ENCODE results near the gene CFAP46. TPM values are rescaled to one million over a fixed set of nuclear protein-coding genes. Genes with fewer than 3 reads are reported as not detected.

CFAP46 gene
- total and polyA plus RNA-seq, 2 experiments from 2014 or later = 2.2 to 2.4 TPM

GRCh38 chr10:132847416-132847777 lies 95.0 kb downstream of the CFAP46 start:
- no peaks in the 10 kb centered on the region for H3K9me2 ChIP-seq (replicated peaks; ENCODE audit: insufficient read depth)
- H3K36me3 ChIP-seq (replicated peaks; ENCODE audit: insufficient read depth, low read depth) = no peaks in the 10 kb centered on the region
- H3K4me1 ChIP-seq (ENCODE audit: insufficient read depth) = peaks cover 11% of the 10 kb centered on the region
- no peak overlapping the region for H3K27ac ChIP-seq
- H3K79me2 ChIP-seq = no peaks in the 10 kb centered on the region
- DNase-seq (ENCODE audit: low spot score) = no peak
- H4K20me1 ChIP-seq (ENCODE audit: insufficient read depth, poor library complexity, severe bottlenecking) = no peaks in the 10 kb centered on the region
- no peak overlapping the region for H2AFZ ChIP-seq
- WGBS (ENCODE audit: low lambda C conversion rate, missing lambda C conversion rate) = 87% methylated on average over 9 of the region's 10 CpGs
- no peak overlapping the region for H3K4me3 ChIP-seq
- no peaks in the 10 kb centered on the region for H3K27me3 ChIP-seq
- peaks cover 2% of the 10 kb centered on the region for H3K9me3 ChIP-seq (ENCODE audit: low read depth)
- TF ChIP-seq EZH2 (IDR thresholded peaks at IDR 0.05; ENCODE audit: borderline replicate concordance) (no peak), EZH2phosphoT487 (IDR thresholded peaks at IDR 0.05; ENCODE audit: low read depth, severe bottlenecking, unreplicated experiment) (no peak)
- TF ChIP-seq, protein P1, sequence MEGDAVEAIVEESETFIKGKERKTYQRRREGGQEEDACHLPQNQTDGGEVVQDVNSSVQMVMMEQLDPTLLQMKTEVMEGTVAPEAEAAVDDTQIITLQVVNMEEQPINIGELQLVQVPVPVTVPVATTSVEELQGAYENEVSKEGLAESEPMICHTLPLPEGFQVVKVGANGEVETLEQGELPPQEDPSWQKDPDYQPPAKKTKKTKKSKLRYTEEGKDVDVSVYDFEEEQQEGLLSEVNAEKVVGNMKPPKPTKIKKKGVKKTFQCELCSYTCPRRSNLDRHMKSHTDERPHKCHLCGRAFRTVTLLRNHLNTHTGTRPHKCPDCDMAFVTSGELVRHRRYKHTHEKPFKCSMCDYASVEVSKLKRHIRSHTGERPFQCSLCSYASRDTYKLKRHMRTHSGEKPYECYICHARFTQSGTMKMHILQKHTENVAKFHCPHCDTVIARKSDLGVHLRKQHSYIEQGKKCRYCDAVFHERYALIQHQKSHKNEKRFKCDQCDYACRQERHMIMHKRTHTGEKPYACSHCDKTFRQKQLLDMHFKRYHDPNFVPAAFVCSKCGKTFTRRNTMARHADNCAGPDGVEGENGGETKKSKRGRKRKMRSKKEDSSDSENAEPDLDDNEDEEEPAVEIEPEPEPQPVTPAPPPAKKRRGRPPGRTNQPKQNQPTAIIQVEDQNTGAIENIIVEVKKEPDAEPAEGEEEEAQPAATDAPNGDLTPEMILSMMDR (IDR thresholded peaks at IDR 0.05; ENCODE audit: poor library complexity) = no peak
- H3K4me2 ChIP-seq = no peak overlapping the region

GRCh38 chr10:132846631-132847415 lies 95.5 kb downstream of the CFAP46 start:
- TF ChIP-seq, protein P1 (IDR thresholded peaks at IDR 0.05; ENCODE audit: poor library complexity) = no peak
- TF ChIP-seq EZH2 (IDR thresholded peaks at IDR 0.05; ENCODE audit: borderline replicate concordance) = no peak
- no peak for TF ChIP-seq EZH2phosphoT487 (IDR thresholded peaks at IDR 0.05; ENCODE audit: low read depth, severe bottlenecking, unreplicated experiment)
- DNase-seq (ENCODE audit: low spot score) = no peak
- H4K20me1 ChIP-seq (ENCODE audit: insufficient read depth, poor library complexity, severe bottlenecking) = no peaks in the 10 kb centered on the region
- no peaks in the 10 kb centered on the region for H3K79me2 ChIP-seq
- H3K4me1 ChIP-seq (ENCODE audit: insufficient read depth) = peaks cover 11% of the 10 kb centered on the region
- peaks cover 3% of the 10 kb centered on the region for H3K9me3 ChIP-seq (ENCODE audit: low read depth)
- no peak overlapping the region for H3K27ac ChIP-seq
- H3K27me3 ChIP-seq = no peaks in the 10 kb centered on the region
- no peaks in the 10 kb centered on the region for H3K9me2 ChIP-seq (replicated peaks; ENCODE audit: insufficient read depth)
- H3K4me3 ChIP-seq = no peak overlapping the region
- H3K36me3 ChIP-seq (replicated peaks; ENCODE audit: insufficient read depth, low read depth) = no peaks in the 10 kb centered on the region
- no peak overlapping the region for H3K4me2 ChIP-seq
- 96% methylated on average over 27 of the region's 27 CpGs for WGBS (ENCODE audit: low lambda C conversion rate, missing lambda C conversion rate)
- H2AFZ ChIP-seq = no peak overlapping the region

DNA sequence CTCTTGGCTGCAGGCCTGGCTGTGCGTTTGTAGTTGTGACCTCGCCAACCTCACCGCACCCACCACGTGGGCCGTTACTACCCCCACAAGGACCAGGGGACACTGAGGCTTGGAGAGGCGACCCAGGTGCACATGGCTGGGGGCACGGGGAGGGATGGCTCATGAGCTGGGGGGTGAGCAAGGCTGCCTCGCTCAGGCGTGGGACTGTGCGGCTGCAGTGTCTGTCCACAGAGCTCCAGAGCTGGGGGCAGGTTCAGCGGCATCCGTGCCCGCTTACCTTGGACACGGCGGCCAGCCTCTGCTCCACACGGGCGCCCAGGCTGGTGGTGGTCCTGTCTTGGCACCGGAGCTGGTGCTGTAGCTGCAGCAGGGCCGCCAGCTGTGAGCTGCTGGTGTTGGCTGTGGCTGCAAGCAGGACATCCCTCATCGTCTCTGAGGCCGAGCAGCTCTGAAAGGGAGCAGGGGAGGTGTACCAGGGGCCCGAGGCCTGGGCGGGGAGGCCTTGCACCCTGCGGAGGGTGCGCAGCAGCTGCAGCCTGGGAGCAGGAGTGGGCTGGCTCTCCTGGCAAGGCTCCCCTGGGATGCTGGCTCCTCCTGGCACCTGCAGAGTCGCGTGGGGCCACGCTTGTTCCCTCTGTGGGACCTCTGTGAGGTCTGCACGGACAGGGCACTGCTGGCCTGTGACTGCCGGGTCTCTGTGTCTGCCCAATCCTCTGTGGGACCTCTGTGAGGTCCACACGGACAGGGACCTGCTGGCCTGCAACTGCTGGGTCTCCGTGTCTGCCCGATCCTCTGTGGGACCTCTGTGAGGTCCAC lies 96.4 kb downstream of the CFAP46 start:
- H3K27me3 ChIP-seq = no peaks in the 10 kb centered on the region
- H2AFZ ChIP-seq = no peak overlapping the region
- H3K36me3 ChIP-seq (replicated peaks; ENCODE audit: insufficient read depth, low read depth) = no peaks in the 10 kb centered on the region
- H3K4me1 ChIP-seq (ENCODE audit: insufficient read depth) = peaks cover 11% of the 10 kb centered on the region
- H3K9me3 ChIP-seq (ENCODE audit: low read depth) = peaks cover 3% of the 10 kb centered on the region
- no peaks in the 10 kb centered on the region for H3K9me2 ChIP-seq (replicated peaks; ENCODE audit: insufficient read depth)
- no peaks in the 10 kb centered on the region for H3K79me2 ChIP-seq
- H3K4me3 ChIP-seq = no peak overlapping the region
- WGBS (ENCODE audit: low lambda C conversion rate, missing lambda C conversion rate) = 92% methylated on average over 32 of the region's 33 CpGs
- TF ChIP-seq EZH2phosphoT487 (IDR thresholded peaks at IDR 0.05; ENCODE audit: low read depth, severe bottlenecking, unreplicated experiment) = no peak
- TF ChIP-seq, protein P1 (IDR thresholded peaks at IDR 0.05; ENCODE audit: poor library complexity) = no peak
- no peak for TF ChIP-seq EZH2 (IDR thresholded peaks at IDR 0.05; ENCODE audit: borderline replicate concordance)
- H3K4me2 ChIP-seq = no peak overlapping the region
- no peak for DNase-seq (ENCODE audit: low spot score)
- no peak overlapping the region for H3K27ac ChIP-seq
- no peaks in the 10 kb centered on the region for H4K20me1 ChIP-seq (ENCODE audit: insufficient read depth, poor library complexity, severe bottlenecking)

Measured in hepatocyte (in vitro differentiated cells).